Astrocyte of the spinal cord (primary cell): ENCODE data around the gene CERT1.
"Not testable (repeated sequence)": the region's sequence is repeated elsewhere in the genome, so short reads cannot be mapped to it uniquely, and the experiment has no call there.

Experiments used
- DNase-seq: peaks from one replicate; pipeline ENCODE4 v3.0.0; 2011; ENCODE audit warnings: low read depth, low spot score
- H3K4me3 ChIP-seq: 2 replicates; pipeline ENCODE4 v1.5.1; 2011; ENCODE audit warnings: low read depth, mild to moderate bottlenecking, low read length, moderate library complexity
- in situ Hi-C: cut with HindIII; loops from 2 replicates; pipeline ENCODE4 v1.10.0; 2017; ENCODE audit warnings: low sequenced_read_pairs
- TF ChIP-seq, protein P1 (sequence below): IDR thresholded peaks from 2 replicates; pipeline ENCODE4 v1.5.1; 2012; ENCODE audit warnings: low read depth, mild to moderate bottlenecking, low read length, inconsistent platforms

The CERT1 gene

DNA sequence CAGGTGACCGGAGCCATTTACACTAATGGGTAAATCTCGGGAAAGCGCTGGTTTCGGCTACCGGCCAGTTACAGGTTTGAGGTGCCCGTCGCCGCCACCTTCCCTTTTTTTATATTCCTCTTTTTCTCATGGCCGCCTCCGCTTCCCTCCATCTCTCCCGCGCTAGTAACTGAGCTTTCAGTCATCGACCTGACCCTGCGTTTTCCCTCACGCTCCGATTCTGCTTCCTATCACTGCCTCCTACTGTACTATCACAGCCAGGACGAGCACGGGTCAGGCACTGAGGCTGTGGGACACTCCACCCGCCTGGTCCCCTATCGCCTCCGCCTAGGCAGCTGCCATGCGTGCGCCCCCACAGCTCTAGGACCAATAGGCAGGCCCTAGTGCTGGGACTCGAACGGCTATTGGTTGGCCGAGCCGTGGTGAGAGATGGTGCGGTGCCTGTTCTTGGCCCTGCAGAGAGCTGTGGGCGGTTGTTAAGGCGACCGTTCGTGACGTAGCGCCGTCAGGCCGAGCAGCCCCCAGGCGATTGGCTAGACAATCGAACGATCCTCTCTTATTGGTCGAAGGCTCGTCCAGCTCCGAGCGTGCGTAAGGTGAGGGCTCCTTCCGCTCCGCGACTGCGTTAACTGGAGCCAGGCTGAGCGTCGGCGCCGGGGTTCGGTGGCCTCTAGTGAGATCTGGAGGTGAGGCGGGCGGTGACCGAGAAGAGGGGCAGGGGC is 174.7 kb downstream of the CERT1 start, which contains the start of gene HMGCR:
TSS of gene HMGCR (plus strand) at position 606 of the 722 bp plus-strand sequence. CDS start 5,386 bp downstream, outside the sequence.
- DNase-seq, result peak; percentile 99
- in situ Hi-C loops, result no loop called here
- H3K4me3 ChIP-seq, result peak within 1 kb of the TSS; percentile 89
- TF ChIP-seq, protein P1, sequence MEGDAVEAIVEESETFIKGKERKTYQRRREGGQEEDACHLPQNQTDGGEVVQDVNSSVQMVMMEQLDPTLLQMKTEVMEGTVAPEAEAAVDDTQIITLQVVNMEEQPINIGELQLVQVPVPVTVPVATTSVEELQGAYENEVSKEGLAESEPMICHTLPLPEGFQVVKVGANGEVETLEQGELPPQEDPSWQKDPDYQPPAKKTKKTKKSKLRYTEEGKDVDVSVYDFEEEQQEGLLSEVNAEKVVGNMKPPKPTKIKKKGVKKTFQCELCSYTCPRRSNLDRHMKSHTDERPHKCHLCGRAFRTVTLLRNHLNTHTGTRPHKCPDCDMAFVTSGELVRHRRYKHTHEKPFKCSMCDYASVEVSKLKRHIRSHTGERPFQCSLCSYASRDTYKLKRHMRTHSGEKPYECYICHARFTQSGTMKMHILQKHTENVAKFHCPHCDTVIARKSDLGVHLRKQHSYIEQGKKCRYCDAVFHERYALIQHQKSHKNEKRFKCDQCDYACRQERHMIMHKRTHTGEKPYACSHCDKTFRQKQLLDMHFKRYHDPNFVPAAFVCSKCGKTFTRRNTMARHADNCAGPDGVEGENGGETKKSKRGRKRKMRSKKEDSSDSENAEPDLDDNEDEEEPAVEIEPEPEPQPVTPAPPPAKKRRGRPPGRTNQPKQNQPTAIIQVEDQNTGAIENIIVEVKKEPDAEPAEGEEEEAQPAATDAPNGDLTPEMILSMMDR, result peak; percentile 27

DNA sequence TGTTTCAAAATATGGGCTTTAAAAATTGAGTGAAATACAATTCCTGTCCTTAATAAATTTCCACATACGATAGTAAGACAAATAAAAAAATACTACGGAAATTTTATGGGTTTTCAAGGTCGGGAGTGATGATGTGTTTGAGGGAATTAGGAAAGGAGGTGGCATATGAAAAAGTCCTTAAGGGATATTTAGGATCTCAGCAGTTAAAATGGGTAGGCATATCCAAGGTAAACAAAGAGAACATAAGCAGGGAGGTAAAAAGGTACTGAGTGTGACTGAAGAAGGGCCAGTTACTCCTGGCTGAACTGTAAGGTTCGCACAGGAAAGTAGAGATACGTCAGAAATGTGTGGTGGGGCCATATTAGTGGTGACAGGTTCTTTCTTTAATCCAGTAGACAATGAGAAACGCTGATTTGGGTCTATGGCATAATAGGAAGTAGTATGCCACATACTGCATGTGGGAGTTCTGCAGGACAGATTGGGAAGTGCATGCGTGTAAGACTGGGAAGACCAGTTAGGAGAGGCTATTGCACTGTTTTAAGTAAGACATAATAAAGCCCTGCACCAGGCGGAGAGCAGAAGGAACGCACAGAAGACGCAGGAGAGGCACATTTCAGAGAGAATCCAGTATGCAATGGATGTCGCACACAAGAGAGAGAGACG is 175.3 kb downstream of the CERT1 start:
- peak overlapping the region; percentile 89 for H3K4me3 ChIP-seq
- in situ Hi-C loops, result no loop called here
- TF ChIP-seq, protein P1, result peak; percentile 50
- DNase-seq, result peak; percentile 82

DNA sequence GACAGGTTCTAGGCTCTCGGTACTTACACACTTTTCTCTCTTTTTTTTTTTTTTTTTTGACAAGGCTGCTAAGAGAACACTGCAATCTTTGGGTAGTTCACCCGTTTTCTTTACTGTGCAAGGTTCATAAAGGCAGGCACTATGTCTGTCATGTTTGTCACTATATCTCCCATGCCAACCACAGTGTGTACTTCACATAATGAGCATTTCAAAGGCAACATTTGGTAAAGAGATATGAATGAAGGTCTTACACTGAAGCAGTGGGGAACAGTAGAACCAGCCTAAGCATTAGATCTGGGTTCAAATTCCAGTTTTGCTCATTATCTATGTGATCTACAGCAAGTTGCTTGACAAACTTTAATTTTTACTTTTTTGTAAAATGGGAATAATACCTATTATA is 175.9 kb downstream of the CERT1 start:
- TF ChIP-seq, protein P1, result no peak
- no peak for DNase-seq
- in situ Hi-C loops, result no loop called here

DNA sequence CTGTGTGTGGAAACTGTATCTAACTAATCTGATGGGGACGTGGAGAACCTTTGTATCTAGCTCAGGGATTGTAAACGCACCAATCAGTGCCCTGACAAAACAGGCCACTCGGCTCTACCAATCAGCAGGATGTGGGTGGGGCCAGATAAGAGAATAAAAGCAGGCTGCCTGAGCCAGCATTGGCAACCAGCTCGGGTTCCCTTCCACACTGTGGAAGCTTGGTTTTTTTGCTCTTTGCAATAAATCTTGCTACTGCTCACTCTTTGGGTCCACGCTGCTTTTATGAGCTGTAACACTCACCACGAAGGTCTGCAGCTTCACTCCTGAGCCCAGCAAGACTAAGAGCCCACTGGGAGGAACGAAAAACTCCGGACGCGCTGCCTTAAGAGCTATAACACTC is 177.0 kb downstream of the CERT1 start:
- DNase-seq, H3K4me3 ChIP-seq, in situ Hi-C loops: not testable (repeated sequence)

More for the DNA sequence above, 175.9 kb downstream of the CERT1 start:
- H3K4me3 ChIP-seq, result no peak overlapping the region

DNA sequence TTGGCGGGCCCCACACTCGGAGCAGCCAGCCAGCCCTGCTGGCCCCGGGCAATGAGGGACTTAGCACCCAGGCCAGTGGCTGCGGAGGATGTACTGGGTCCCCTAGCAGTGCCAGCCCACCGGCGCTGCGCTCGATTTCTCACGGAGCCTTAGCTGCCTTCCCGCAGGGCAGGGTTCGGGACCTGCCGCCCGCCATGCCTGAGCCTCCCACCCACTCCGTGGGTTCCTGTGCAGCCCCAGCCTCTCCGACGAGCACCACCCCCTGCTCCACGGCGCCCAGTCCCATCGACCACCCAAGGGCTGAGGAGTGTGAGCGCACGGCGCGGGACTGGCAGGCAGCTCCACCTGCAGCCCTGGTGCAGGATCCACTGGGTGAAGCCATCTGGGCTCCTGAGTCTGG is 177.7 kb downstream of the CERT1 start:
- DNase-seq, H3K4me3 ChIP-seq, in situ Hi-C loops: not testable (repeated sequence)

DNA sequence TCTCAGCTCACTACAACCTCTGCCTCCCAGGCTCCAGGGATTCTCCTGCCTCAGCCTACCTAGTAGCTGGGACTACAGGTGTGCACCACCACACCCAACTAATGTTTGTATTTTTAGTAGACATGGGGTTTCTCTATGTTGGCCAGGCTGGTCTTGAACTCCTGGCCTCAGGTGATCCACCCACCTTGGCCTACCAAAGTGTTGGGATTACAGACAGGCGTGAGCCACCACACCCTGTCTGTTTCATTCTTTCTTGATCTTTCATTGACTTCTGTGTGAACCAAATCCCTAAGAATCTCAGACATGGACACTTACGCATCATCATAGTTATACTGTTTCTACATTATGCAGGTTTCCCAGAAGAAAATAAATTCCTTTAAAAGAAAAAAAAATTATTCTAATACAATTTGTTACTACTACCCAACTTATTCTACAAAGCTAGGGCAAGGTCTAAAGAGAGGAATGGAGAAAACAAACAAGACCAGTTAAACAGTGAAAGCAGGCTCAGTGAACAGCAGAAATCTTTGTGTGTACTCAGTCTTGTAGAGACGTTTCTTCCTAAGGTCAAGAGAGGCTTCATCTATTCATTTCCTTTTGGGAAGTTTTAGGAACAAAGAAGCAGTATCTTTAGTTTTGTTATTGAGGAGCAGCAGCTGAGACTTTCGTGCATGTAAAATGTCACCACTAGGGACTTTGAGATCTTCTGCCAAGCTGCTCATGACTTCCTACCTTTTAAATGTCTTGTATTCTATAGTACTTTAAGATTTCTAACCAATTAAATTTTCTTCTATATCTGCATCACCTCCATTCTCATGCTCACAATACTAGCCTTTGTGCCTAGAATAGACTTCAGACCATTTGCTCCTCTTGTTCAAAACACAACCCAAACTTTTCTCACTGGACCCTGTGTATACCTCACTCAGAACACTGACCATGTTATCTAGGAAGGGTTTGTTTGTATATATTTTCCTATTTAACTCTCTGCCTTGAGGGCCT is 180.0 kb downstream of the CERT1 start:
- in situ Hi-C loops, result no loop called here
- TF ChIP-seq, protein P1, result no peak
- no peak overlapping the region for H3K4me3 ChIP-seq
- no peak for DNase-seq

DNA sequence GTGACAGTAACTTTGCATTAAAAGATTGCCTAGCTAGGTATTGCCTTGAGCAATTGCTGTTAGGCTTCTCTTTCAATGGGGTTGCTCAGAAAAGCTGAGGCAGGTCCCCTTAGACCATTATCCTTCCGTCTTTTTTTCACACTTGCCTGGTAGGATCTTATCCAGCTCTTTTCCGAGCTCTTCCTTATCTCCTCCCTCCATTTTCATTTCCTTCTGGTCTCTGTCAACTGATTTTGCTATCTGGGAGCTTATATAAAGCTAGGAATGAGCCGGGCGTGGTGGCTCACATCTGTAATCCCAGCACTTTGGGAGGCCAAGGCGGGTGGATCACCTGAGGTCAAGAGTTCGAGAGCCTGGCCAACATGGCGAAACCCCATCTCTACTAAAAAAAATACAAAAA is 181.0 kb downstream of the CERT1 start:
- in situ Hi-C loops, result no loop called here
- H3K4me3 ChIP-seq, result no peak overlapping the region
- TF ChIP-seq, protein P1, result no peak
- DNase-seq, result no peak
